Measurements from ENCODE around the gene SETD1A.

SETD1A gene

DNA sequence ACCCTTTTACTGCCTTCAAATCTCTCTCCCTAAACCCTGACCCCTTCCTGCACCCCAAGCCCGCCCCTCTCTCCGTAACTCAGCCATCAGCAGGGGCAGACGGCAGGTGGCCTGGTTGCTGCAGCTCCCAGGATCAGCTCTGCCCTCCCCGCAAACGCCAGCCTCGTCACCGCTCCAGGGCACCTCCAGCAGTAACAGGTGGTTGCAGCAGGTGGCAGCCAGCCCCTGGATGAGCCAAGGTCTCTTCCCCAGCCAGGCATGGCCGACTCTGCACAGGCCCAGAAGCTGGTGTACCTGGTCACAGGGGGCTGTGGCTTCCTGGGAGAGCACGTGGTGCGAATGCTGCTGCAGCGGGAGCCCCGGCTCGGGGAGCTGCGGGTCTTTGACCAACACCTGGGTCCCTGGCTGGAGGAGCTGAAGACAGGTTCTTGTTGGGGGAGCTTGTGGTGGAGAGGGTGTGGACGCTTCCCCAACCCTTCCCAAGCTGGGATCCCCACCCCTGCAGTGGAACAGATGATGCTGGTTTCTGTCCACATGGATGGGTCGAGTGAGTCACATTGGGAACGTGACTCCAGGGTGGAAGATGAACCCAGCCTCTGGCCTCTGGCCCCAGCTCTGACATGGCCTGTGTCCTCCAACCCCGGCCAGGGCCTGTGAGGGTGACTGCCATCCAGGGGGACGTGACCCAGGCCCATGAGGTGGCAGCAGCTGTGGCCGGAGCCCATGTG is 28.0 kb downstream of the SETD1A start:
- in situ Hi-C loops (cut with MboI; ENCODE audit: low pct_unique_long_range_greater_than_20kb, low sequenced_read_pairs, unreplicated experiment), result no loop called here
- TF ChIP-seq, protein P1, sequence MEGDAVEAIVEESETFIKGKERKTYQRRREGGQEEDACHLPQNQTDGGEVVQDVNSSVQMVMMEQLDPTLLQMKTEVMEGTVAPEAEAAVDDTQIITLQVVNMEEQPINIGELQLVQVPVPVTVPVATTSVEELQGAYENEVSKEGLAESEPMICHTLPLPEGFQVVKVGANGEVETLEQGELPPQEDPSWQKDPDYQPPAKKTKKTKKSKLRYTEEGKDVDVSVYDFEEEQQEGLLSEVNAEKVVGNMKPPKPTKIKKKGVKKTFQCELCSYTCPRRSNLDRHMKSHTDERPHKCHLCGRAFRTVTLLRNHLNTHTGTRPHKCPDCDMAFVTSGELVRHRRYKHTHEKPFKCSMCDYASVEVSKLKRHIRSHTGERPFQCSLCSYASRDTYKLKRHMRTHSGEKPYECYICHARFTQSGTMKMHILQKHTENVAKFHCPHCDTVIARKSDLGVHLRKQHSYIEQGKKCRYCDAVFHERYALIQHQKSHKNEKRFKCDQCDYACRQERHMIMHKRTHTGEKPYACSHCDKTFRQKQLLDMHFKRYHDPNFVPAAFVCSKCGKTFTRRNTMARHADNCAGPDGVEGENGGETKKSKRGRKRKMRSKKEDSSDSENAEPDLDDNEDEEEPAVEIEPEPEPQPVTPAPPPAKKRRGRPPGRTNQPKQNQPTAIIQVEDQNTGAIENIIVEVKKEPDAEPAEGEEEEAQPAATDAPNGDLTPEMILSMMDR (IDR thresholded peaks at IDR 0.05; ENCODE audit: extremely low read depth, insufficient read depth, missing control alignments), result peak; percentile 11

GRCh38 chr16:30986129-30986991 is 28.8 kb downstream of the SETD1A start:
- in situ Hi-C loops (cut with MboI; ENCODE audit: low pct_unique_long_range_greater_than_20kb, low sequenced_read_pairs, unreplicated experiment), result no loop called here
- DNase-seq (ENCODE audit: low spot score), result no peak
- TF ChIP-seq, protein P1 (IDR thresholded peaks at IDR 0.05; ENCODE audit: extremely low read depth, insufficient read depth, missing control alignments), result no peak

More for the DNA sequence above, 28.0 kb downstream of the SETD1A start:
- DNase-seq (ENCODE audit: low spot score), result no peak

DNA sequence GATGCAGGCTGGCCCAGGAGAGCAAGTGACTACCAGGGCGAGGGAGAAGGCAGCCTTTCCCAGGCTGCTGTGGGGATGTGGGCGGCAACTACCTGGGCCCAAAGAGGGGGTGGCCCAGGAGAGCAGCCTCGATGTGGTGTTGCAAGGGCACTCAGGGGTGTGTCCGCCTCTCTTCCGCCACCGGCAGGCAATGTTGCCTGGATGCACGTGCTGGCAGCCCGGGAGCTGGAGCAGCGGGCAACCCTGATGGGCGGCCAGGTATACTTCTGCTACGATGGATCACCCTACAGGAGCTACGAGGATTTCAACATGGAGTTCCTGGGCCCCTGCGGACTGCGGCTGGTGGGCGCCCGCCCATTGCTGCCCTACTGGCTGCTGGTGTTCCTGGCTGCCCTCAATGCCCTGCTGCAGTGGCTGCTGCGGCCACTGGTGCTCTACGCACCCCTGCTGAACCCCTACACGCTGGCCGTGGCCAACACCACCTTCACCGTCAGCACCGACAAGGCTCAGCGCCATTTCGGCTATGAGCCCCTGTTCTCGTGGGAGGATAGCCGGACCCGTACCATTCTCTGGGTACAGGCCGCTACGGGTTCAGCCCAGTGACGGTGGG is 30.1 kb downstream of the SETD1A start:
- in situ Hi-C loops (cut with MboI; ENCODE audit: low pct_unique_long_range_greater_than_20kb, low sequenced_read_pairs, unreplicated experiment), result no loop called here
- TF ChIP-seq, protein P1 (IDR thresholded peaks at IDR 0.05; ENCODE audit: extremely low read depth, insufficient read depth, missing control alignments), result no peak
- DNase-seq (ENCODE audit: low spot score), result no peak

GRCh38 chr16:30989469-30990047 is 32.0 kb downstream of the SETD1A start:
- in situ Hi-C loops (cut with MboI; ENCODE audit: low pct_unique_long_range_greater_than_20kb, low sequenced_read_pairs, unreplicated experiment), result no loop called here
- TF ChIP-seq, protein P1 (IDR thresholded peaks at IDR 0.05; ENCODE audit: extremely low read depth, insufficient read depth, missing control alignments), result no peak
- no peak for DNase-seq (ENCODE audit: low spot score)

DNA sequence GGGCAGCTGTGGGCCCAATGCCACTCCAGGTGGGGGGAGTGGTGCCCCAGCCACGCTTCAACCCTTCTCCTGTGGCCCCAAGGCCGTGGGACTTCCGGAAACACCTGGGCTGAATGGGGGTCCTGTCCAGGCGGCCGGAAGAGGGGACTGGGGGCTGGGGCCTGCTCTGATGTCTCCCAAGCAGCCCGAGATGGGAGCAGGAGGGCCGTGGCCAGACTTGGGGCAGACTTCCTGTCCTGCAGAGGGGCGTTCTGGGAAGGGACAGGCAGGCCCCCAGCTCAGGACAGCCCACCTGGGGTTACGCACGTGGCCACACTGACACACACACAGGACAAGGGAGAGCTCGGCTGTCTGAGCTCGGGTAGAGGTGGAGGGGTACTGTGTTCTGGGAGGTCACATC is 32.6 kb downstream of the SETD1A start:
- in situ Hi-C loops (cut with MboI; ENCODE audit: low pct_unique_long_range_greater_than_20kb, low sequenced_read_pairs, unreplicated experiment), result no loop called here
- DNase-seq (ENCODE audit: low spot score), result no peak
- TF ChIP-seq, protein P1 (IDR thresholded peaks at IDR 0.05; ENCODE audit: extremely low read depth, insufficient read depth, missing control alignments), result no peak

- DNase-seq (ENCODE audit: low spot score), result no peak
- TF ChIP-seq, protein P1 (IDR thresholded peaks at IDR 0.05; ENCODE audit: extremely low read depth, insufficient read depth, missing control alignments), result no peak
- in situ Hi-C loops (cut with MboI; ENCODE audit: low pct_unique_long_range_greater_than_20kb, low sequenced_read_pairs, unreplicated experiment), result no loop called here
These were observed 33.5 kb downstream of the SETD1A start for GRCh38 chr16:30991052-30991451.

Measured in GM13977 (cell line).